Measurements from ENCODE around the gene PARD6A. TPM values are rescaled to one million over a fixed set of nuclear protein-coding genes. Genes with fewer than 3 reads are reported as not detected.

The PARD6A gene
- total and polyA plus RNA-seq, 2 of the 4 experiments (the other 2 are of a cell fraction): 0.36 to 0.55 TPM

GRCh38 chr16:67675579-67675935 is 14.8 kb downstream of the PARD6A start:
- H4K20me1 ChIP-seq (ENCODE audit: insufficient read depth, low read length): 0 out of 2 replicates have a peak, but pooled peaks cover 4% of the 10 kb centered on the region
- H3K18ac ChIP-seq (ENCODE audit: low read depth, low read length): no peak overlapping the region
- no peak overlapping the region for H3K23ac ChIP-seq (ENCODE audit: low read depth, low read length)
- no peak overlapping the region for H2BK120ac ChIP-seq (ENCODE audit: low read depth, low read length)
- ChIA-PET CTCF (no interaction called here), POLR2A (ENCODE audit: unreplicated experiment) (no interaction called here)
- no peak overlapping the region for H2AK5ac ChIP-seq (ENCODE audit: low read depth, low read length)
- H2BK5ac ChIP-seq (ENCODE audit: low read depth, low read length, poor library complexity, severe bottlenecking): no peak overlapping the region
- H2AK9ac ChIP-seq (replicated peaks; ENCODE audit: low read depth, low read length, poor library complexity): no peak overlapping the region
- H4K91ac ChIP-seq (ENCODE audit: insufficient read depth, low read depth, low read length): no peak overlapping the region
- BruUV-seq (replicated peaks): no TSS peak
- TF ChIP-seq CEBPB (IDR thresholded peaks at IDR 0.05; ENCODE audit: low read depth, low read length): no peak
- no peak for TF ChIP-seq RCOR1 (IDR thresholded peaks at IDR 0.05; ENCODE audit: insufficient replicate concordance, low read length)
- TF ChIP-seq MXI1 (IDR thresholded peaks at IDR 0.05; ENCODE audit: borderline replicate concordance, low read depth, low read length): no peak
- no peak for TF ChIP-seq MAFK (IDR thresholded peaks at IDR 0.05; ENCODE audit: low read depth, low read length)
- TF ChIP-seq SMC3 (IDR thresholded peaks at IDR 0.05; ENCODE audit: low read depth, low read length): no peak
- no peak for TF ChIP-seq FOS (IDR thresholded peaks at IDR 0.05; ENCODE audit: low read depth, low read length)
- no peak overlapping the region for H3K27ac ChIP-seq (ENCODE audit: insufficient read depth, low read length)
- no peak overlapping the region for H3K9ac ChIP-seq (ENCODE audit: low read depth, low read length)
- H3K4ac ChIP-seq (ENCODE audit: low read depth, low read length): no peak overlapping the region
- dilution Hi-C loops (cut with HindIII; ENCODE audit: low sequenced_read_pairs, unreplicated experiment) (no loop called here), in situ Hi-C loops (cut with MboI; ENCODE audit: low sequenced_read_pairs) (no loop called here), intact Hi-C loops (cut with micrococcal nuclease) (loop anchor here (10.0 kb wide), 1 partner anchor 359 kb away; no protein-coding TSS in a partner anchor)
- 0 out of 2 replicates have a peak, but pooled peaks cover 3% of the 10 kb centered on the region for H3K9me1 ChIP-seq (ENCODE audit: insufficient read depth, low read length)
- no peaks in the 10 kb centered on the region for H3K27me3 ChIP-seq (ENCODE audit: control insufficient read depth, insufficient read depth, low read length)
- no peaks in the 10 kb centered on the region for H3K9me3 ChIP-seq (ENCODE audit: control insufficient read depth, insufficient read depth, low read length)
- peaks cover 0 to 14% of the 10 kb centered on the region in 2 experiments; a peak in 2 of 4 replicates for H3K79me1 ChIP-seq (ENCODE audit: low read depth in 1 of 2, low read length in 2 of 2)
- no peak overlapping the region for H4K5ac ChIP-seq (ENCODE audit: low read depth, low read length)
- DNase-seq (no peak), ATAC-seq (ENCODE audit: low read depth) (no peak)
- H2AFZ ChIP-seq (replicated peaks; ENCODE audit: low read length, poor library complexity): no peak overlapping the region
- no peak overlapping the region for H3K56ac ChIP-seq (ENCODE audit: extremely low read depth, insufficient read depth, low read length)
- H4K8ac ChIP-seq (ENCODE audit: low read depth in 2 of 2, low read length in 2 of 2): no peak overlapping the region
- H3K4me3 ChIP-seq (ENCODE audit: insufficient read depth, low read depth, low read length): no peak overlapping the region
- 98% methylated on average over 7 of the region's 17 CpGs; no CpG with 5 or more reads in 1 of the 2 experiments for WGBS, 2 experiments (ENCODE audit: extremely low coverage in 2 of 2, insufficient read length in 1 of 2)
- no peak overlapping the region for H2BK20ac ChIP-seq (ENCODE audit: low read depth, low read length)
- H2BK15ac ChIP-seq (ENCODE audit: low read depth, low read length): no peak overlapping the region
- no peak overlapping the region for H3K14ac ChIP-seq (replicated peaks; ENCODE audit: low read depth, low read length)
- H3K4me2 ChIP-seq (ENCODE audit: low read depth, low read length): no peak overlapping the region
- H3K36me3 ChIP-seq (ENCODE audit: control insufficient read depth, insufficient read depth, low read length): peaks cover 12% of the 10 kb centered on the region; the same call in 1 of the 2 replicates
- no peaks in the 10 kb centered on the region for H3K4me1 ChIP-seq (ENCODE audit: control insufficient read depth, insufficient read depth, low read length)

All from IMR-90 (cell line).